Measurements from ENCODE around the gene ADAD1.

The ADAD1 gene

DNA sequence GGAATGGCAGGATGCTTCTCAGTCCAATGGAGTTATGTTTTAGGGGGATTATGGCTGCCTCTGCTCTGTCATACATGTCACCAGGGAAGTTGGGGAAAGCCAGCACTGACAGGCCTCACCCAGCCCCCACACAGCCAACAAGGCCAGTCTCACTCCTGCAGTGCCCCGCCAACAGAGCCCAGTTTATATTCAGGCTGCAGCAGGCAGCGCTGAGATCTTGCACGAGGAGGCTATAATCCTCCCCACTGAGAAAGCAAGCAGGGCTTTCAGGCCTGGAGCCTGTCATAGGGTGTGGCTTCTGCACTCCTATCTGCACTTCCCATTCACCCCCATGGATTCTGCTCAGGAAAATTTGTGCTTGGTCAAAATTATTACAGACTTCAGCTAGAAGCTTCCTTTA is 25.1 kb downstream of the ADAD1 start:
- H3K4me2 ChIP-seq (ENCODE audit: low read length), result no peak overlapping the region
- no peak overlapping the region for H3K4me3 ChIP-seq (ENCODE audit: low read depth, low read length)
- no peaks in the 10 kb centered on the region for H3K79me2 ChIP-seq
- H3K36me3 ChIP-seq (ENCODE audit: control insufficient read depth, insufficient read depth, low read length), result no peaks in the 10 kb centered on the region
- TF ChIP-seq, protein P1, sequence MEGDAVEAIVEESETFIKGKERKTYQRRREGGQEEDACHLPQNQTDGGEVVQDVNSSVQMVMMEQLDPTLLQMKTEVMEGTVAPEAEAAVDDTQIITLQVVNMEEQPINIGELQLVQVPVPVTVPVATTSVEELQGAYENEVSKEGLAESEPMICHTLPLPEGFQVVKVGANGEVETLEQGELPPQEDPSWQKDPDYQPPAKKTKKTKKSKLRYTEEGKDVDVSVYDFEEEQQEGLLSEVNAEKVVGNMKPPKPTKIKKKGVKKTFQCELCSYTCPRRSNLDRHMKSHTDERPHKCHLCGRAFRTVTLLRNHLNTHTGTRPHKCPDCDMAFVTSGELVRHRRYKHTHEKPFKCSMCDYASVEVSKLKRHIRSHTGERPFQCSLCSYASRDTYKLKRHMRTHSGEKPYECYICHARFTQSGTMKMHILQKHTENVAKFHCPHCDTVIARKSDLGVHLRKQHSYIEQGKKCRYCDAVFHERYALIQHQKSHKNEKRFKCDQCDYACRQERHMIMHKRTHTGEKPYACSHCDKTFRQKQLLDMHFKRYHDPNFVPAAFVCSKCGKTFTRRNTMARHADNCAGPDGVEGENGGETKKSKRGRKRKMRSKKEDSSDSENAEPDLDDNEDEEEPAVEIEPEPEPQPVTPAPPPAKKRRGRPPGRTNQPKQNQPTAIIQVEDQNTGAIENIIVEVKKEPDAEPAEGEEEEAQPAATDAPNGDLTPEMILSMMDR (IDR thresholded peaks at IDR 0.05), result no peak
- no peak overlapping the region for H3K9ac ChIP-seq
- no peak overlapping the region for H2AFZ ChIP-seq
- no peaks in the 10 kb centered on the region for H3K27me3 ChIP-seq (ENCODE audit: control insufficient read depth, insufficient read depth, low read length)
- no peaks in the 10 kb centered on the region for H3K9me3 ChIP-seq (ENCODE audit: control insufficient read depth, low read length)
- H3K4me1 ChIP-seq, result no peaks in the 10 kb centered on the region
- H3K27ac ChIP-seq, result no peak overlapping the region

DNA sequence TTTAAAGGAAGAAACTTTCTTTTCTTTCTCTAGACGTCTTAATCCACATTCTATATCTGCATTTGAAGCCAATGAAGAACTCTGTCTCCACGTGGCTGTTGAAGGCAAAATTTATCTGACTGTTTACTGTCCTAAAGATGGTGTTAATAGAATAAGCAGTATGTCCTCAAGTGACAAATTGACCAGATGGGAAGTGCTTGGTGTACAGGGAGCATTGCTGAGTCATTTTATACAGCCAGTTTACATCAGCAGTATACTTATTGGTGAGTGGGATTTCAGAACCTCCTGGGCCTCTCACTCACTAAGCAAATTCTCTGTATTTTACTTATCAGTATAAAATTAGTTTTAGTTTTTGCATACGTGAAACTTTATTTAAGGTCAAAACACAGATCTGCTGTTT is 33.7 kb downstream of the ADAD1 start:
- no peaks in the 10 kb centered on the region for H3K36me3 ChIP-seq (ENCODE audit: control insufficient read depth, insufficient read depth, low read length)
- H3K27me3 ChIP-seq (ENCODE audit: control insufficient read depth, insufficient read depth, low read length), result no peaks in the 10 kb centered on the region
- no peaks in the 10 kb centered on the region for H3K4me1 ChIP-seq
- no peak overlapping the region for H3K9ac ChIP-seq
- TF ChIP-seq, protein P1 (IDR thresholded peaks at IDR 0.05), result no peak
- no peaks in the 10 kb centered on the region for H3K9me3 ChIP-seq (ENCODE audit: control insufficient read depth, low read length)
- H2AFZ ChIP-seq, result no peak overlapping the region
- H3K4me3 ChIP-seq (ENCODE audit: low read depth, low read length), result no peak overlapping the region
- H3K79me2 ChIP-seq, result no peaks in the 10 kb centered on the region
- no peak overlapping the region for H3K27ac ChIP-seq
- H3K4me2 ChIP-seq (ENCODE audit: low read length), result no peak overlapping the region

DNA sequence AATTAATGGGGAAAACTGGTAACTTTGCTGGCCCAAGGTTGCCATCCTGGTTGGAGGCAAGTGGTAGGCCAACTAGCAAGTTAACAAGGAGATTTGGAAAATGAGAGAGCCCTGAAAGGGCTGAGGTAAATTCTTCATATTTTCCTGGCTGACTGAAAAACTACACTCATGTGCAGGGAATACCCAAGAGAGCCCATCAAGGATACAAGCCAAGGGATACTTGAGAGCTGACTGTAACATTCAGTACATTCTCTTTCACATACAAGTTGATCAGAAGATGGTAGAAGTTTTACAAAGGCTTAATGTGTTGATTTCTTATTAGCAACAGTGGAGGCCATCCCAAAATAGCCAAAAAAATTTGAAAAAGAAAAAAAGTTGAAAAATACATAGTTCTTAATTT is 44.4 kb downstream of the ADAD1 start:
- TF ChIP-seq, protein P1 (IDR thresholded peaks at IDR 0.05), result no peak
- no peaks in the 10 kb centered on the region for H3K79me2 ChIP-seq
- H2AFZ ChIP-seq, result no peak overlapping the region
- no peak overlapping the region for H3K4me2 ChIP-seq (ENCODE audit: low read length)
- H3K4me3 ChIP-seq (ENCODE audit: low read depth, low read length), result no peak overlapping the region
- no peak overlapping the region for H3K9ac ChIP-seq
- no peaks in the 10 kb centered on the region for H3K9me3 ChIP-seq (ENCODE audit: control insufficient read depth, low read length)
- H3K27me3 ChIP-seq (ENCODE audit: control insufficient read depth, insufficient read depth, low read length), result no peaks in the 10 kb centered on the region
- no peak overlapping the region for H3K27ac ChIP-seq
- no peaks in the 10 kb centered on the region for H3K36me3 ChIP-seq (ENCODE audit: control insufficient read depth, insufficient read depth, low read length)
- H3K4me1 ChIP-seq, result no peaks in the 10 kb centered on the region

DNA sequence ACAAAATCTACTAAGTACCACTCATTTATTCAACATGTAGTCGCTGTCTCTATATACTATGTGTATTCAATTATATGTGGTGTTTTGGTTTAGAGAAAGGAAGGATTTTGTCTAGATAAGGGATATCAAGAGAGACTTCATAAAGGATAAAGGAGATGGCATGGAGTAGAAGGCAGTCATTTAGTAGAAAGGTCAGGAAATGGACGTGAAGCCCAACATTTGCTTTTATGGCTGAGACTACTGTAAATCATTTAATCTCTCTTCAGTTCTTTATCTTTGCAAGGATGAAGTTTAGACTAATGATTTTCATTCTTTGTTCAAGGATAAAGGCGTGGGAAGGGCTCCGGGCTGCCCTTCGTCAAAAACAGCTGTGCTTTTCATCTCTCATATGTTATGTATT is 52.5 kb downstream of the ADAD1 start:
- Histone ChIP-seq H3K9me3 (ENCODE audit: control insufficient read depth, low read length) (no peaks in the 10 kb centered on the region), H3K79me2 (no peaks in the 10 kb centered on the region), H3K4me1 (no peaks in the 10 kb centered on the region), H3K36me3 (ENCODE audit: control insufficient read depth, insufficient read depth, low read length) (no peaks in the 10 kb centered on the region), H3K27ac (no peak overlapping the region), H3K4me2 (ENCODE audit: low read length) (no peak overlapping the region), H3K4me3 (ENCODE audit: low read depth, low read length) (no peak overlapping the region), H3K9ac (no peak overlapping the region), H2AFZ (no peak overlapping the region), H3K27me3 (ENCODE audit: control insufficient read depth, insufficient read depth, low read length) (no peaks in the 10 kb centered on the region)
- TF ChIP-seq, protein P1 (IDR thresholded peaks at IDR 0.05), result no peak

DNA sequence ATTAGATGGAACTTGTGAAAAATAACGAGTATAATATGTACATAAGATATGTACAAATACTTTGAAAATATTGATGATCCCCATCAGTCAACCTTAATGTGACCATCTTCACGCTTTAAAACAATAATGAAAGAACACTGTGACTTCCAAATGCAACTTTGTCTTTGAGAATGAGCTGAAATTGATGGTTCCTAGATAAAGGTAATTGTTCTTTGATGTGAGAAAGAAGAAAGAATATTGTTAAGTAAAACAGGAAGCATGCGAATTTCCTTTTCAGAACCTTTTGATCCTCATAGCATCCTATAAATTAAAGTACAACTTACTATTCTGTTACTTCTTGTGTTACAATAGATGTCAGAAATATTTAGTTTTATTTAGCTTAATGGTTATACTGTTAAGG is 55.5 kb downstream of the ADAD1 start:
- Histone ChIP-seq H3K4me2 (ENCODE audit: low read length) (no peak overlapping the region), H3K9ac (no peak overlapping the region), H2AFZ (no peak overlapping the region), H3K79me2 (no peaks in the 10 kb centered on the region), H3K4me3 (ENCODE audit: low read depth, low read length) (no peak overlapping the region), H3K9me3 (ENCODE audit: control insufficient read depth, low read length) (no peaks in the 10 kb centered on the region), H3K4me1 (no peaks in the 10 kb centered on the region), H3K27ac (no peak overlapping the region), H3K36me3 (ENCODE audit: control insufficient read depth, insufficient read depth, low read length) (no peaks in the 10 kb centered on the region), H3K27me3 (ENCODE audit: control insufficient read depth, insufficient read depth, low read length) (no peaks in the 10 kb centered on the region)
- TF ChIP-seq, protein P1 (IDR thresholded peaks at IDR 0.05), result no peak
